ENCODE results near the gene DAAM2.

DAAM2 gene

DNA sequence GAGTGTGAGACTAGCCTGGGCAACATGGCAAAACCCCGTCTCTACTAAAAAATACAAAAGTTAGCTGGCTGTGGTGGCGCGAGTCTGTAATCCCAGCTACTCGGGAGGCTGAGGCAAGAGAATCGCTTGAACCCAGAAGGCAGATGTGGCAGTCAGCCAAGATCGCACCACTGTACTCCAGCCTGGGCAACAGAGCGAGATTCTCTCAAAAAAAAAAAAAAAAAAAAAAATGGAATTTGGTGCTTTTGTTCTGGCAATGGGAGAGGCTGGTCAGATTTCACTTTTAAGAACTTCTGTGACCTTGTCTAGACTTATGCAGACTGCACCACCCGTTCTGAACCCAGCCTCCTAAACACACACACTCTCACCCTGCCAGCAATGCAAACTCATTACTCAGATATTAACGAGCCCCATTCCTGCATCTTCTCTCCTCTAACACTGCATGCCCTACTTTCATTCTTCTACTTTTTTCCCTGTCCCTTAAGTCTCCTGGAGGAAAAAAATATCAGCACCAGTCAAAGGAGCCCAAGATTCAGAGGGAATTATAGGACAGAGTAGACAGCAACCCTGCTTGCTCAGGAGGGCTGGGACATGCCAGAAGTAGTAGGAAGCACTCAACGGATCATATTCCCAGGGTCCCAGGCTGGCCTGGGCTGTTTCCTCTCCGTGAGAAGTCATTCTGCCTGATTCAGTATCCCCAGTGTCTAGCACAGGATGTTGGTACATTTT lies 137.7 kb downstream of the DAAM2 start:
- TF ChIP-seq CTCF (IDR thresholded peaks at IDR 0.05; ENCODE audit: control extremely low read depth, extremely low read depth, low read depth, missing control alignments): no peak
- DNase-seq (ENCODE audit: extremely low spot score): no peak
- POLR2A ChIA-PET: no interaction called here
- CTCF ChIA-PET: no interaction called here

DNA sequence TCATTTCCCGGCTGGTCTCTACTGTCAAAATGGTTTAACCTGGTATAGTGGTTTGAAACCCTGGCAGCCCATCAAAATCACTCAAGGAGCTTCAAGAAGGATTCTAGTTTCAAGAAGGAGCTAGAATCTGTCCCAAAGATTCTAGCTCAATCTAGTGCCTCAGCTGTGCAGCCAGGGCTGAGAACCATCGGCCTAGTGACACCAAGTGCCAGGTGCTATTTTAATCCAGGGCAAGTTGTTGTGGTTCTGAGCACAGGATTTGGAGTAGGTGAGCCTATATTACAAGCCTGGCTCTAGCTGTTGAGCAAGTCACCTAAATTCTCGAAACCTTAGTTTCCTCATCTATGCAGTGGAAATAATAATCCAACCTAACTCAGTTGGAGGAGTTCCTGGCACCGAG lies 138.4 kb downstream of the DAAM2 start:
- ChIA-PET POLR2A (no interaction called here), CTCF (no interaction called here)
- no peak for TF ChIP-seq CTCF (IDR thresholded peaks at IDR 0.05; ENCODE audit: control extremely low read depth, extremely low read depth, low read depth, missing control alignments)
- DNase-seq (ENCODE audit: extremely low spot score): no peak

DNA sequence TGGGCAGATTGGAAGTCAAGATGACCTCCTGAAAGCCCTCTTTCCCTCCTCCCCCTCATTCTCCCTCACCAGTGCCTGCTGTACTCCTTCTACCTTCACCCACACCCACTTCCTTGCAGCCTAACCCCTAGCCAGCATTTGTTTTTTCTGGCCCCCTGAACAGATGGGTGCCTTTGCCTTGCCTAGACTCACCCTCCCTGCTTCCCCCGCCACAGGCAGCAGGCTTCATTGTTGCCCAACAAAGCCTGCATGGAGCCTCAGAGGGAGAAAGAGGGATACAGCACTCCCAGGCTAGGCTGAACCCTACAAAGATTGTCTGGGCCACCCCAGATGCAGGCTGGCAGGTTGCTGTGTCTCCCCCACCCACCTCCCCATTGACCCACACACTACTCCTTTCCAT lies 139.4 kb downstream of the DAAM2 start:
- ChIA-PET CTCF (no interaction called here), POLR2A (no interaction called here)
- no peak for DNase-seq (ENCODE audit: extremely low spot score)
- TF ChIP-seq CTCF (IDR thresholded peaks at IDR 0.05; ENCODE audit: control extremely low read depth, extremely low read depth, low read depth, missing control alignments): no peak

DNA sequence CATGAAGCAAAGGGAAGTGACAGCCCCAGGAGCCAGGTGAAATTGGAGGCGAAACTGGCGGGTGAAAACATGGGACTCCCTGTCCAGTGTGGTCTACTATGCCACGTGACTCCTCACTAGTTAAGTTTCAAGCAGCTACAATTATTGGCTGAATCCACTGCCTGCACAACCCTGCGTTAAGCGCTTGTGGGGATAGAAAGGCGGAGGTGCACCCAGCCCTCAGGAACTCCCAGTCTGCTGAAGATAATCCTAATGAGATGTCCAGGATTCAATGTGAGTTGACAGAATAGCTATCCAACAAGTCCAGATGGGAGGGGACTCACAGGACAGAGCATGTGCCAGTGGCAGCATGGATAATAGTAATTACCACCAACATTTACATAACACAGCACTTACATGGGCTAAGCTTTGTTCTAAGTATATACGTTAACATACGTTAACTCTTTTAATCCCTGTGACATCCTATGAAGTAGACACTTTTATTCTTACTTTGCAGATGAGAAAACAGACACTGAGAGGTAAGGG lies 140.3 kb downstream of the DAAM2 start:
- ChIA-PET CTCF (no interaction called here), POLR2A (no interaction called here)
- no peak for DNase-seq (ENCODE audit: extremely low spot score)
- TF ChIP-seq CTCF (IDR thresholded peaks at IDR 0.05; ENCODE audit: control extremely low read depth, extremely low read depth, low read depth, missing control alignments): no peak

- DNase-seq (ENCODE audit: extremely low spot score): no peak
- ChIA-PET CTCF (no interaction called here), POLR2A (no interaction called here)
- TF ChIP-seq CTCF (IDR thresholded peaks at IDR 0.05; ENCODE audit: control extremely low read depth, extremely low read depth, low read depth, missing control alignments): no peak
These were observed 141.5 kb downstream of the DAAM2 start for GRCh38 chr6:39933669-39934130.

DNA sequence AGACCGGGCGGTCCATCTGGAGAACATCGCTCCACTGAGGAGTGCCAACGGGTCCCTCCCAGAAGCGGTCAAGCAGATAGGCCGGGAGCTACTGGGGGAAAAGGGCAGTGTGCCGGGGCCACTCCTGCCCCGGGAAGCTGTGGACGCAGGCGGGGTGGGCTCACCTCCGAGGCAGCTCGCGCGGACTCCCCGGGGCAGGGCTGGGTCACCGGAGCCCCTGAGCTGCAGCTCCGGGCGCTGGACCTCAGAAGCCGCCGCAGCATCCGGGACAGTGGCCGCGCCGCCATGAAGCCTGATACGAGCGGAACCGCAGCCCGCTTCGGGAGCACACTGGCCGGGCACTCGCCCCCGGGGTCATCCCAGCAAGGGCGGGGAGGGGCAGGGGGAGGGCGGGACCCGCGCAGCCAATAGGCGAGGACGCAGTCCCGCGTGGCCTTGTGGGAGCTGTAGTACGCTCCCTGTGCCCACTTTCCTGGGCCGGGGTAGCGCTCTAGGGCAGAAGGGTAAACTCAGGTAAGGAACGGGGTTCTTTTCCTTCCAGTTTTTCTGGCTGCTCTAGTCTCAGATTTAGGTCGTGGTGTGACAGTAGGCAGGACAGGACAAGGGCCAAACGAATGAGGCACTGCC lies 142.1 kb downstream of the DAAM2 start, which contains the start of gene MOCS1:
Gene MOCS1, minus strand, starts transcription at position 332 of the 627 bp plus-strand sequence. Its CDS starts 45 bp downstream, at position 287.
- no peak for TF ChIP-seq CTCF (IDR thresholded peaks at IDR 0.05; ENCODE audit: control extremely low read depth, extremely low read depth, low read depth, missing control alignments)
- CTCF ChIA-PET: no interaction called here
- POLR2A ChIA-PET: no interaction called here
- peak; percentile 39 for DNase-seq (ENCODE audit: extremely low spot score)

Measured in GM10248 (cell line).